ENCODE data around the gene FMR1.

DNA sequence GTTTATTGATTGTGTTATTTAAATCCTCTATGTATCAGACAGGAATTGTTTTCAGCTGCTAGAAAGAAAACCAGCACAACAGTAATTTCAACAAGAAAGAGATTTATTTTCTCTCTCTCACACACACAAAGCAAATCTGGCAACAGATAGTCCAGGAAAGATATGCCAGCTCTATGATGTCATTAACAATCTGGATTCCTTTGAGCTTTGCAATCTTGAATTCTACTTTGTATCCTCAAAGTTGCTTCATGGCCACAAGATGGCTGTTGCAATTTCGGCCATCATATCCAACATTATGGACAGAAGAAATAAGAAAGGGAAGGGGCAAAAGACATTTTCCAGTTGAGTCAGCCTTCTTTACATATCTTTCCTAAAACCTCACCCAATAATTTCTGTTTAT, 19.8 kb upstream of the FMR1 start:
- TF ChIP-seq, protein P1, sequence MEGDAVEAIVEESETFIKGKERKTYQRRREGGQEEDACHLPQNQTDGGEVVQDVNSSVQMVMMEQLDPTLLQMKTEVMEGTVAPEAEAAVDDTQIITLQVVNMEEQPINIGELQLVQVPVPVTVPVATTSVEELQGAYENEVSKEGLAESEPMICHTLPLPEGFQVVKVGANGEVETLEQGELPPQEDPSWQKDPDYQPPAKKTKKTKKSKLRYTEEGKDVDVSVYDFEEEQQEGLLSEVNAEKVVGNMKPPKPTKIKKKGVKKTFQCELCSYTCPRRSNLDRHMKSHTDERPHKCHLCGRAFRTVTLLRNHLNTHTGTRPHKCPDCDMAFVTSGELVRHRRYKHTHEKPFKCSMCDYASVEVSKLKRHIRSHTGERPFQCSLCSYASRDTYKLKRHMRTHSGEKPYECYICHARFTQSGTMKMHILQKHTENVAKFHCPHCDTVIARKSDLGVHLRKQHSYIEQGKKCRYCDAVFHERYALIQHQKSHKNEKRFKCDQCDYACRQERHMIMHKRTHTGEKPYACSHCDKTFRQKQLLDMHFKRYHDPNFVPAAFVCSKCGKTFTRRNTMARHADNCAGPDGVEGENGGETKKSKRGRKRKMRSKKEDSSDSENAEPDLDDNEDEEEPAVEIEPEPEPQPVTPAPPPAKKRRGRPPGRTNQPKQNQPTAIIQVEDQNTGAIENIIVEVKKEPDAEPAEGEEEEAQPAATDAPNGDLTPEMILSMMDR (IDR thresholded peaks at IDR 0.05; ENCODE audit: poor library complexity): no peak
- TF ChIP-seq EZH2phosphoT487 (IDR thresholded peaks at IDR 0.05; ENCODE audit: low read depth, severe bottlenecking, unreplicated experiment) (no peak), EZH2 (IDR thresholded peaks at IDR 0.05; ENCODE audit: borderline replicate concordance) (no peak)
